Gastroesophageal sphincter (tissue), 4 donors: ENCODE data around the gene SPTBN5. TPM values are rescaled to one million over a fixed set of nuclear protein-coding genes. Genes with fewer than 3 reads are reported as not detected.

Experiments used
- ATAC-seq: fragments of 150-250 bp; one replicate; pipeline ENCODE4 v1.9.1; 2016; ENCODE audit warnings: mild to moderate bottlenecking, moderate library complexity
- H3K27ac ChIP-seq, 4 donors: fragments of 200-600 bp; sonication (generic) in 3 of 4; 1 replicate in 3 of 4; 2 replicates in 1 of 4; pipeline ENCODE4 v1.5.1; 2016 to 2019
- H3K27me3 ChIP-seq: fragments of 200-600 bp; sonication (generic); one replicate; pipeline ENCODE4 v1.5.1; 2019
- H3K36me3 ChIP-seq, 2 donors: fragments of 200-600 bp; sonication (generic); one replicate each; pipeline ENCODE4 v1.5.1; 2019; ENCODE audit warnings: control low read depth in 1 of 2
- H3K4me1 ChIP-seq, 3 donors: fragments of 200-600 bp; sonication (generic); 1 replicate in 2 of 3; 2 replicates in 1 of 3; pipeline ENCODE4 v1.5.1; 2016 to 2019; ENCODE audit warnings: control low read depth in 2 of 3
- H3K4me3 ChIP-seq, 2 donors: fragments of 200-600 bp; sonication (generic); one replicate each; pipeline ENCODE4 v1.5.1; 2019; ENCODE audit warnings: mild to moderate bottlenecking in 1 of 2, moderate library complexity in 1 of 2
- H3K9me3 ChIP-seq, 3 donors: fragments of 200-600 bp; sonication (generic); one replicate each; pipeline ENCODE4 v1.5.1; 2017 to 2019; ENCODE audit warnings: control low read depth in 2 of 3
- EP300 ChIP-seq: sonication (generic); formaldehyde crosslinking; IDR thresholded peaks from one replicate; pipeline ENCODE4 v1.6.1; 2017; ENCODE audit warnings: antibody characterized with exemption, mild to moderate bottlenecking
- POLR2A ChIP-seq, 2 donors: fragments of 450-650 bp; IDR thresholded peaks; one replicate each; pipeline ENCODE4 v1.6.1; 2017; ENCODE audit warnings: antibody characterized with exemption in 2 of 2, mild to moderate bottlenecking in 2 of 2, moderate library complexity in 1 of 2
- POLR2AphosphoS5 ChIP-seq: sonication (generic); formaldehyde crosslinking; IDR thresholded peaks from one replicate; pipeline ENCODE4 v1.6.1; 2017; ENCODE audit warnings: antibody characterized with exemption
- WGBS, 2 donors: methylation state at CpG; one replicate each; pipeline ENCODE4 v1.1.5; 2018; ENCODE audit warnings: low coverage in 1 of 2; 5-methylcytosine and 5-hydroxymethylcytosine counted together
- total RNA-seq, 4 donors: library from RNA; depleted of rRNA; stranded (reverse); fragments of >200 nt; gene quantifications; one replicate each; pipeline ENCODE4 v1.1.0, GENCODE V29; 2016
- TF ChIP-seq, protein P1 (sequence below), 4 experiments: fragments of 200-600 bp in 2 of 4; fragments of 450-650 bp in 2 of 4; sonication (generic) in 1 of 4; IDR thresholded peaks; one replicate each; pipeline ENCODE4 v1.5.1; 2017 to 2019; ENCODE audit warnings: antibody characterized with exemption in 4 of 4, mild to moderate bottlenecking in 2 of 4, moderate library complexity in 2 of 4

The SPTBN5 gene
- total RNA-seq, 4 donors from 2014 or later = 0.13 to 0.93 (median 0.38) TPM

DNA sequence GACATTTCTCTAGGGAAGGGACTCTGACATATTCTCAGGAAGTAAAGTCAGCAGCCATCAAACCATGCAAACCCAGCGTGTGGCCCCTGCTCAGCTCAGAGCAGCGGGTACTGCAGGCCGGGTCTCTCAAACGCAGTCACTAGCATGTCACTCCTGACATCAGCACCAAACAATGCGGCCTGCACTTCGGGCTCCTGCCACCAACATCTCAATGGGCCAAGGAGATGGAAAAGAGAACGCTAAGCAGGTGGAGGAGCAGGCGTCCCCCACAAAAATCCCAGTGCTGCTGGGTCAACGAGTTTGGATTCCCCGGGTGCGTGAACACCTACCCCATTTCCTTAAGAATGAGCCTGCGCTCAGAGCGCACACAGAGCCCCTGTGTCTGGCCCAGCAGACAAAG lies 9.9 kb upstream of the SPTBN5 start:
- 80 to 92% methylated on average over 1 to 10 of the region's 13 CpGs for WGBS, 2 donors
- H3K9me3 ChIP-seq = no peaks in the 10 kb centered on the region
- no peak overlapping the region for H3K4me3 ChIP-seq
- H3K36me3 ChIP-seq = peaks cover 0 to 69% of the 10 kb centered on the region in 2 donors
- H3K4me1 ChIP-seq = peaks cover 0 to 15% (median 0%) of the 10 kb centered on the region in 3 donors
- ATAC-seq = no peak
- TF ChIP-seq POLR2A (IDR thresholded peaks at IDR 0.05) (no peak), POLR2AphosphoS5 (no peak), EP300 (no peak)
- TF ChIP-seq, protein P1, sequence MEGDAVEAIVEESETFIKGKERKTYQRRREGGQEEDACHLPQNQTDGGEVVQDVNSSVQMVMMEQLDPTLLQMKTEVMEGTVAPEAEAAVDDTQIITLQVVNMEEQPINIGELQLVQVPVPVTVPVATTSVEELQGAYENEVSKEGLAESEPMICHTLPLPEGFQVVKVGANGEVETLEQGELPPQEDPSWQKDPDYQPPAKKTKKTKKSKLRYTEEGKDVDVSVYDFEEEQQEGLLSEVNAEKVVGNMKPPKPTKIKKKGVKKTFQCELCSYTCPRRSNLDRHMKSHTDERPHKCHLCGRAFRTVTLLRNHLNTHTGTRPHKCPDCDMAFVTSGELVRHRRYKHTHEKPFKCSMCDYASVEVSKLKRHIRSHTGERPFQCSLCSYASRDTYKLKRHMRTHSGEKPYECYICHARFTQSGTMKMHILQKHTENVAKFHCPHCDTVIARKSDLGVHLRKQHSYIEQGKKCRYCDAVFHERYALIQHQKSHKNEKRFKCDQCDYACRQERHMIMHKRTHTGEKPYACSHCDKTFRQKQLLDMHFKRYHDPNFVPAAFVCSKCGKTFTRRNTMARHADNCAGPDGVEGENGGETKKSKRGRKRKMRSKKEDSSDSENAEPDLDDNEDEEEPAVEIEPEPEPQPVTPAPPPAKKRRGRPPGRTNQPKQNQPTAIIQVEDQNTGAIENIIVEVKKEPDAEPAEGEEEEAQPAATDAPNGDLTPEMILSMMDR (IDR thresholded peaks at IDR 0.05) = no peak
- no peaks in the 10 kb centered on the region for H3K27me3 ChIP-seq
- H3K27ac ChIP-seq = no peak overlapping the region

DNA sequence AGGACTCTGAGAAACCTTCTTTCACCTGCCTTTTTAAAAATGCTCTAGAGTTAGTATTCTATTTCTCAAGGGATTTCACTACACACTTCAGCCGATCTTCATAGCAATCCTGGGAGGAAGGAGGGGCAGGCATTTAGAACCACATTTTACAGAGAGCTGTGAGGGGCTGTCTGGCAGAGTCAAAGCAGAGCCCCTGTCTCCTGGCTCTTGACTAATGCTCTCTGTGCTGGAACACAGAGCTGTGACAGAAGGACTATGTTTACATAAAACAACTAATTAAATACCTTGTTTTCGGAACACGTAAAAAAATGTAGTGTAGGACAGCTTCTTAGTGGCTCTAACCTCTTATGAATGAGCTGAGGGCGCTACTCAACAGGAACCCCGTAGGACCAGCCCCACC lies 7.6 kb upstream of the SPTBN5 start:
- no peaks in the 10 kb centered on the region for H3K9me3 ChIP-seq
- WGBS, 2 donors = 11 to 51% methylated on average over 1 to 3 of the region's 5 CpGs
- H3K4me1 ChIP-seq = peaks cover 0 to 15% (median 0%) of the 10 kb centered on the region in 3 donors
- no peak overlapping the region for H3K27ac ChIP-seq
- ATAC-seq = no peak
- peaks cover 0 to 52% of the 10 kb centered on the region in 2 donors for H3K36me3 ChIP-seq
- TF ChIP-seq POLR2AphosphoS5 (no peak), EP300 (no peak), POLR2A (IDR thresholded peaks at IDR 0.05) (no peak)
- TF ChIP-seq, protein P1 (IDR thresholded peaks at IDR 0.05) = no peak
- H3K27me3 ChIP-seq = no peaks in the 10 kb centered on the region
- no peak overlapping the region for H3K4me3 ChIP-seq

DNA sequence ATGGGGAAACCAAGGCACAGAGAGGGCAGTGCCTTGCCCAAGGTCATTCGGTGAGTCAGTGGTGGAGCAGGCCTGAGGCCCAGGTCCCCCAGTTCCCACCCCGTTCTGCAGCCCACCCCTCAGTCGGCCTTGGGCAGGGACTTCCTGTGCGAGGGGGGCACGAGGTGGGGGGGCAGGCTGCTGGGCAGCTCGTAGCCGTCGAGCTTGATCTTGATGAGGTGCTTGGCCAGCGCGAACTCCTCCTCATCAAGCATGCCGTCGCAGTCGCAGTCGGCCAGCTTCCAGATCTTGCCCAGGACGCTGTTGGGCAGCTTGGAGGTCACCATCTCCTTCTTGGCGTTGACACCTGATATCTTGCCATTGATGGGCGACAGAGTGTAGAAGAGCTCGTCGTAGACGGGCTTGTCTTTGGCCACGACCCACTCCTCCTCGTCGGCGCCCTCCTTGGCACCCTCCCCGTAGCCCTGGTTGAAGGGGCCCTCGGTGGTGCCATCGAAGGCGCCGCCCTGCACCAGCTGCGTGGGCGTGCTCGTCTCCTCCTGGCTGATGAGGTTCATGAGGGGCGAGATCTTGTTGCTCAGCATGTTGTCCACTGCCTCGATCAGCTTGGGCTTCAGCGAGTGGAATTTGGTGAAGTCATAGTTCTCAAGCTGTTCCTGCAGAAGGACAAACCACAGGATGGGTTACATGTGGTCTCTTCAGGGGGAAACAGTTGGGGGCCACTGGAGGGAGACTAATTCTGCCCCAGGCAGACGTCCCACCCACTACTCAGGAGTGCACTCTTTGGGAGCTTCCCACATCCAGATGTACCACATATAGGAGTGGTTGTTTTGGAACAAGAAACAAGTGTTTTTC lies 6.9 kb upstream of the SPTBN5 start:
- ATAC-seq = no peak
- Histone ChIP-seq H3K4me3 (no peak overlapping the region), H3K27ac (no peak overlapping the region), H3K4me1 (peaks cover 0 to 15% (median 0%) of the 10 kb centered on the region in 3 donors), H3K36me3 (peaks cover 0 to 47% of the 10 kb centered on the region in 2 donors), H3K9me3 (no peaks in the 10 kb centered on the region), H3K27me3 (no peaks in the 10 kb centered on the region)
- 38 to 95% methylated on average over 1 to 11 of the region's 36 CpGs for WGBS, 2 donors
- TF ChIP-seq POLR2A (IDR thresholded peaks at IDR 0.05) (no peak), POLR2AphosphoS5 (no peak), EP300 (no peak)
- TF ChIP-seq, protein P1 (IDR thresholded peaks at IDR 0.05) = no peak

DNA sequence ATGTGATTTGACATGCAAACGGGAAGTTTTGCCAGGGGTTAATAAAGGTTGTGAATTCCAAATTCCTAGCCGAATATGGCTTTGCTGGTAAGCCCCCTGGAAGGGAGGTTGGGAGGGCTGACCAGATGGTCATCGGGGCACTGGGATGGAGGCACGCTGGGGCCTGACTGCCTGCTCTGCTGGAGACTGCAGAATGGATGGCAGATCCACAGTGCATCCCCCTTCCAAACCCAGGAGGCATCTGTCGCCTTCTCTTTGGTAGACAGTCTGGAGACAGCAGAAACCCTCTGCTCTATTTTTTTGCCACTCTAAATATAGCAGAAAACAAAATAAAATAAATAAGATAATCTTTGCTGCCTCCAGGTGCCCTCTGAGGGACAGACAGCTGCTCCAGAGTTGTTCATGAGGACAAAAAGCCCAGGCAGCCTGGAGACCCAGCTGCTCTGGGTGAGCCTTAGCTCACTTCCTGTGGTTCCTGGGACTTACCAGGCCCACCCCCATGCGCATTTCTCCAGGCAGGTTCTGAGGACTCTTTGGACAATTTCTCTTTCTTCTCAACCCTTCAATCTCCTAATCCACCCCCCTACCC lies 6.1 kb upstream of the SPTBN5 start:
- ATAC-seq = no peak
- H3K27ac ChIP-seq = no peak overlapping the region
- TF ChIP-seq, protein P1 (IDR thresholded peaks at IDR 0.05) = no peak
- TF ChIP-seq POLR2A (IDR thresholded peaks at IDR 0.05) (no peak), POLR2AphosphoS5 (no peak), EP300 (no peak)
- H3K36me3 ChIP-seq = peaks cover 0 to 41% of the 10 kb centered on the region in 2 donors
- H3K4me1 ChIP-seq = peaks cover 0 to 14% (median 3%) of the 10 kb centered on the region in 3 donors
- no peaks in the 10 kb centered on the region for H3K27me3 ChIP-seq
- no peak overlapping the region for H3K4me3 ChIP-seq
- H3K9me3 ChIP-seq = no peaks in the 10 kb centered on the region
- WGBS, 2 donors = 20 to 63% methylated on average over 1 to 5 of the region's 6 CpGs
